GM12874 (cell line): ENCODE results near the gene CLCN5.

Experiments
- CTCF ChIP-seq: IDR thresholded peaks from 2 replicates; pipeline ENCODE4 v1.5.1; 2011; ENCODE audit warnings: low read depth, mild to moderate bottlenecking, control low read depth, low read length, moderate library complexity; ENCODE audit not compliant: insufficient read depth

CLCN5 gene

DNA sequence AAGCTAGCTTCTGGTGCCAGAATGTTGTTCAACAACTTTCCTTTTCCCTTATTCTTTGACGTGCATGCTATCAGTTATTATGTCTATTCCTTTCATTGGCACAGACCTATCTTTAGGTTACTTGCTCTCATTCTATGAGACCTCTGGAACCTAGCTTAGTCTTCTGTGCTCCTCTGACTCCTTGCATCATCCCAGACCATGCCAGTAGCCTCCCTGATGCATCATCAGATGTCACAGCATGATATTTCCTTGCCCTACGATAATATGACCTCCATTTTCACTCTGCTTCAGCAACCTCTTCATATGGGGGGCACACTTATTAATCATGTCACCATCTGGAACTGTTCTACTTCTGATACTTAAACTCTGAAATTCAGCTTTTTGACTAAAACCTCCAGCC is 37.2 kb downstream of the CLCN5 start:
- TF ChIP-seq CTCF = no peak

GRCh38 chrX:49960061-49960460 is 37.7 kb downstream of the CLCN5 start:
- no peak for TF ChIP-seq CTCF

DNA sequence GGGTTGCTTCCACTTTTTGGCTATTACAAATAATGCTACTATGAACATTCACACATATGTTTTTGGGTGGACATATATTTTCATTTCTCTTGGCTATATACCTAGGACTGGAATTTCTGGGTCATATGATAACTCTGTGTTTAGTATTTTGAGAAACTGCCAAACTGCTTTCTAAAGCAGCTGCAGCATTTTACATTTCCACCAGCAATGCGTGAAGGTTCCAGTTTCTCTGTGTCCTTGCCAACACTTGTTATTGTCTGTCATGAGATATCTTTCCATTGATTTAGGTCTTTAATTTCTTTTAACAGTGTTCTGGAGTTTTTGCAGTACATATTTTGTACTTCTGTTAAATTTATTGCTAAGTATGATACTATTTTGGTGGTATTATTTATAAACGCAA is 48.3 kb downstream of the CLCN5 start:
- no peak for TF ChIP-seq CTCF

DNA sequence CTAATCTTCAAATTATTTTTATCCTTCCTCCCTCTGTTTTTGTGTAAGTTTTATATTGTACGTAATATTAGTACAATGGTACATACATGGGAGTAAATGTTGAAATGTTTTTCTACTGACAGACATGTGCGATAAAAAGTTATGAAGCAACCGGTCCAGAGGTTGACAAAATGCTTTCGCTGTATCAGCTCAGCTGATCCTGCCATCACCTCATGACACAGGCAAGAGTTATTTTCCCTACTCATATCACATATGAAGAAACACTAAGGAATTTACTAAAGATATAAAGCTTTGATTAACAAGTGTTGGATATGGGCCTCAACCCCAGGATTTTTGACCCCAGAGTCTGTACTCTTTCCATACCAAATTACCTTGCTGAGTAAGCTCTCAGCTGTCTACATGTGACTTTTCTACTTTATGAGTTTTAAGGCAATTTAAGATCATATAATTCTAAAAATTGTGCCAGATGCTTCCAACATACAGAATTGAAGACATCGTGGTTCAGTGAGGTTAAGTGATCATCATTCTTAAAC is 50.0 kb downstream of the CLCN5 start:
- no peak for TF ChIP-seq CTCF

GRCh38 chrX:49976682-49977197 is 54.3 kb downstream of the CLCN5 start:
- TF ChIP-seq CTCF = no peak

GRCh38 chrX:49977319-49978090 is 55.1 kb downstream of the CLCN5 start:
- TF ChIP-seq CTCF = no peak

GRCh38 chrX:49978176-49978575 is 55.8 kb downstream of the CLCN5 start:
- TF ChIP-seq CTCF = no peak
